Measurements from ENCODE around the gene ARRDC4. TPM values are rescaled to one million over a fixed set of nuclear protein-coding genes. Genes with fewer than 3 reads are reported as not detected.

Gene ARRDC4
- polyA plus RNA-seq, 1 of the 3 experiments (the other 2 are of a cell fraction) = 2.3 TPM

DNA sequence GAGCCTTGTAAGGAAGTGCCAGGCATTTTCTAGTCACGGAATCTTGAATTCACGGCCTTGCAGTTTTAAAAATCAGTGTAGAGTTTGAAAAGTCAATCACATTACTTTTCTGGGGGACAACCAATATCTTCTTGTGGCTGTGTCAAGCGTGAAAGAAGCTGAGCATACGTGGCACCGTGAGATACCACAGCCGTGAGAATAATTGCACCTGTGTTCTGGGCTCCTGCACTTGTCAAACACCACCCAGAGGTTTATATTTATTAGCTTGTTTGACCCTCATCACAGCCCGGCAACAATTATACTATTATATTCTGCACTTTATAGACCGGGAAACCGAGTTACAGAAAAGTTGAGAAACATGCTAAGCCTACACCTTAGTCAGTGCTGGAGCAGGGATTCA, 45.2 kb downstream of the ARRDC4 start:
- Histone ChIP-seq H3K36me3 (replicated peaks in 1 of 2; ENCODE audit: control insufficient read depth in 1 of 2, insufficient read depth in 2 of 2, low read length in 1 of 2) (no peaks in the 10 kb centered on the region), H2AFZ (ENCODE audit: low read depth) (no peak overlapping the region), H3K27ac (ENCODE audit: low read depth in 2 of 2, low read length in 1 of 2) (no peak overlapping the region), H3K9me2 (no peaks in the 10 kb centered on the region), H3K4me2 (no peak overlapping the region), H4K20me1 (ENCODE audit: insufficient read depth) (no peaks in the 10 kb centered on the region), H3K4me1 (ENCODE audit: control insufficient read depth in 1 of 2, insufficient read depth in 2 of 2, low read depth in 1 of 2, low read length in 1 of 2) (no peaks in the 10 kb centered on the region), H3K4me3 (ENCODE audit: low read depth in 2 of 2, low read length in 1 of 2) (no peak overlapping the region), H3F3A (replicated peaks; ENCODE audit: insufficient read depth) (no peaks in the 10 kb centered on the region), H3K9me3 (no peaks in the 10 kb centered on the region), H3K9ac (no peak overlapping the region), H3K27me3 (ENCODE audit: insufficient read depth) (peaks cover 5% of the 10 kb centered on the region; the same call in 1 of the 2 replicates), H3K79me2 (ENCODE audit: insufficient read depth) (no peaks in the 10 kb centered on the region)
- CTCF ChIA-PET = no interaction called here
- TF ChIP-seq NRF1 (IDR thresholded peaks at IDR 0.05; ENCODE audit: low read depth, low read length) (no peak), RAD21 (IDR thresholded peaks at IDR 0.05; ENCODE audit: low read length) (no peak), GABPA (IDR thresholded peaks at IDR 0.05; ENCODE audit: low read depth) (no peak), MEF2A (IDR thresholded peaks at IDR 0.05; ENCODE audit: borderline replicate concordance, low read depth) (no peak), IRF3 (IDR thresholded peaks at IDR 0.05; ENCODE audit: low read depth, low read length) (no peak), FOXJ3 (CRISPR knock-in tag; IDR thresholded peaks at IDR 0.05) (no peak), EZH2phosphoT487 (IDR thresholded peaks at IDR 0.05; ENCODE audit: borderline replicate concordance, low read depth) (no peak), ELF1 (IDR thresholded peaks at IDR 0.05) (no peak), RXRA (IDR thresholded peaks at IDR 0.05; ENCODE audit: borderline replicate concordance, low read depth) (no peak), JUND (IDR thresholded peaks at IDR 0.05) (no peak)
- TF ChIP-seq, protein P1, sequence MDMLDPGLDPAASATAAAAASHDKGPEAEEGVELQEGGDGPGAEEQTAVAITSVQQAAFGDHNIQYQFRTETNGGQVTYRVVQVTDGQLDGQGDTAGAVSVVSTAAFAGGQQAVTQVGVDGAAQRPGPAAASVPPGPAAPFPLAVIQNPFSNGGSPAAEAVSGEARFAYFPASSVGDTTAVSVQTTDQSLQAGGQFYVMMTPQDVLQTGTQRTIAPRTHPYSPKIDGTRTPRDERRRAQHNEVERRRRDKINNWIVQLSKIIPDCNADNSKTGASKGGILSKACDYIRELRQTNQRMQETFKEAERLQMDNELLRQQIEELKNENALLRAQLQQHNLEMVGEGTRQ (IDR thresholded peaks at IDR 0.05; ENCODE audit: borderline replicate concordance, low read depth, low read length) = no peak
- TF ChIP-seq, protein P2, sequence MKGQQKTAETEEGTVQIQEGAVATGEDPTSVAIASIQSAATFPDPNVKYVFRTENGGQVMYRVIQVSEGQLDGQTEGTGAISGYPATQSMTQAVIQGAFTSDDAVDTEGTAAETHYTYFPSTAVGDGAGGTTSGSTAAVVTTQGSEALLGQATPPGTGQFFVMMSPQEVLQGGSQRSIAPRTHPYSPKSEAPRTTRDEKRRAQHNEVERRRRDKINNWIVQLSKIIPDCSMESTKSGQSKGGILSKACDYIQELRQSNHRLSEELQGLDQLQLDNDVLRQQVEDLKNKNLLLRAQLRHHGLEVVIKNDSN (IDR thresholded peaks at IDR 0.05; ENCODE audit: borderline replicate concordance, low read depth) = no peak
- TF ChIP-seq, protein P3, sequence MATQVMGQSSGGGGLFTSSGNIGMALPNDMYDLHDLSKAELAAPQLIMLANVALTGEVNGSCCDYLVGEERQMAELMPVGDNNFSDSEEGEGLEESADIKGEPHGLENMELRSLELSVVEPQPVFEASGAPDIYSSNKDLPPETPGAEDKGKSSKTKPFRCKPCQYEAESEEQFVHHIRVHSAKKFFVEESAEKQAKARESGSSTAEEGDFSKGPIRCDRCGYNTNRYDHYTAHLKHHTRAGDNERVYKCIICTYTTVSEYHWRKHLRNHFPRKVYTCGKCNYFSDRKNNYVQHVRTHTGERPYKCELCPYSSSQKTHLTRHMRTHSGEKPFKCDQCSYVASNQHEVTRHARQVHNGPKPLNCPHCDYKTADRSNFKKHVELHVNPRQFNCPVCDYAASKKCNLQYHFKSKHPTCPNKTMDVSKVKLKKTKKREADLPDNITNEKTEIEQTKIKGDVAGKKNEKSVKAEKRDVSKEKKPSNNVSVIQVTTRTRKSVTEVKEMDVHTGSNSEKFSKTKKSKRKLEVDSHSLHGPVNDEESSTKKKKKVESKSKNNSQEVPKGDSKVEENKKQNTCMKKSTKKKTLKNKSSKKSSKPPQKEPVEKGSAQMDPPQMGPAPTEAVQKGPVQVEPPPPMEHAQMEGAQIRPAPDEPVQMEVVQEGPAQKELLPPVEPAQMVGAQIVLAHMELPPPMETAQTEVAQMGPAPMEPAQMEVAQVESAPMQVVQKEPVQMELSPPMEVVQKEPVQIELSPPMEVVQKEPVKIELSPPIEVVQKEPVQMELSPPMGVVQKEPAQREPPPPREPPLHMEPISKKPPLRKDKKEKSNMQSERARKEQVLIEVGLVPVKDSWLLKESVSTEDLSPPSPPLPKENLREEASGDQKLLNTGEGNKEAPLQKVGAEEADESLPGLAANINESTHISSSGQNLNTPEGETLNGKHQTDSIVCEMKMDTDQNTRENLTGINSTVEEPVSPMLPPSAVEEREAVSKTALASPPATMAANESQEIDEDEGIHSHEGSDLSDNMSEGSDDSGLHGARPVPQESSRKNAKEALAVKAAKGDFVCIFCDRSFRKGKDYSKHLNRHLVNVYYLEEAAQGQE (IDR thresholded peaks at IDR 0.05; ENCODE audit: low read depth, low read length) = no peak
- no peak for DNase-seq
- POLR2A ChIA-PET = no interaction called here
- 14% methylated on average over 8 of the region's 9 CpGs for WGBS (ENCODE audit: low lambda C conversion rate)
